ENCODE results near the gene TMEM131.

The TMEM131 gene

DNA sequence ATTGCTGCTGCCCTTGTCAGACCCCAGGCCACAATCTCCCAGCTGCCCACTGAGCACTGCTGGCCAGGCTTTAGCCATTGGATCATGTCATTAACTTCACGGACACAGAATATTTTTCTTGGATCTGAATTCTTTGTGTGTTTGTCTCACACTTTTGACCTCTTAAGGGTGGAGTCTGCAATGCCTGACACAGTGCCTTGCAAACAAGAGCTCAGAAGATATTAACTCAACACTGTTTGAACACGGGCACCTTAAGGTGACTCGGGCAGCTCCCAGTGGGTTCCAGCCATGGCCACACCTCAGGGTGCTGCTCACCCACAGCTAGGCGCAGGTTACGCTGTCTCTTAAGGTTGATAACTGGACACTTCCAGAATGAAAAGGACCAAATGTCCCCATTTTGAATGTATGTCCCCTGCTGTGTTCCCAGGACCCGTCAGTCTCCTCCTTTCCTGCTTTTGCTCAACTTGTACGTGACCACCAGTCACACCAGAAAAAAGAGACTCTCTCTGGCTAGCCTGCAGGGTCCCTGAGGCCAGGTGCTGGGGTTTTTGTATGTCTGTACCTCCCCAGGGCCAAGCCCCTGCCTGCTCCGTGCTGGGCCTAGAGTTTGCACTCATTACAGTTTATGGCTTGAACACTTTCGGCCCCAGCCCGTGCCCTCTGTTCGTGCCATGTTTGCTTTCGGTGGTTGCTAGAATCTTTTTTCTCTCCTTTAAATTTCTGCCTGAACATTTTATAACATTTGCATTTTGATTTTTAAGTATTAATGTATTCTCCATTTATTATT lies 33.4 kb upstream of the TMEM131 start:
- Mint-ChIP-seq H3K4me3 (no peak overlapping the region), H3K27me3 (ENCODE audit: low read depth, poor library complexity) (peaks cover 8% of the 10 kb centered on the region), H3K4me1 (no peaks in the 10 kb centered on the region), H3K36me3 (ENCODE audit: low read depth) (no peaks in the 10 kb centered on the region), H3K27ac (no peak overlapping the region), H3K9me3 (no peaks in the 10 kb centered on the region)
- DNase-seq = no peak
- TF ChIP-seq CTCF (IDR thresholded peaks at IDR 0.05) = no peak

GRCh38 chr2:98028101-98028561 lies 32.4 kb upstream of the TMEM131 start:
- Mint-ChIP-seq H3K27me3 (ENCODE audit: low read depth, poor library complexity) (peaks cover 8% of the 10 kb centered on the region), H3K36me3 (ENCODE audit: low read depth) (no peaks in the 10 kb centered on the region), H3K27ac (no peak overlapping the region), H3K4me1 (no peaks in the 10 kb centered on the region), H3K9me3 (peaks cover 1% of the 10 kb centered on the region), H3K4me3 (no peak overlapping the region)
- no peak for TF ChIP-seq CTCF (IDR thresholded peaks at IDR 0.05)
- no peak for DNase-seq

DNA sequence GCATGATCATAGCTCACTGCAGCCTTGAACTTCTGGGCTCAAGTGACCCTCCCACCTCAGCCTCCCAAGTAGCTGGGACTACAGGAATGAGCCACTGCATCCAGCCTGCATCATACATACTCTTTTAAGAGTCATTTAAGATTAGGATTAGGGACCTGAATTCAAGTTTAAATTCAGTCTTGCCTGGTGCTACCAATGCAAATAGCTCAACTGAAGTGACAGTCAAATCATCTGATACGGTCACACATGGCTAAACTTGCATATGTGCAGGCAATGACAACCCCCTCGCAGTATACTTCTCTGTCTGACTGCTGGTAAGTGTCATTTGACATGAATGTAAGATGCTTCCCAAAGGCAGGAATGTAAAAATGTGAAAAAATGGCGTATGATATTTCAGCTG lies 31.8 kb upstream of the TMEM131 start:
- H3K27ac Mint-ChIP-seq = no peak overlapping the region
- H3K4me3 Mint-ChIP-seq = no peak overlapping the region
- H3K9me3 Mint-ChIP-seq = peaks cover 7% of the 10 kb centered on the region
- no peaks in the 10 kb centered on the region for H3K4me1 Mint-ChIP-seq
- no peak for DNase-seq
- no peaks in the 10 kb centered on the region for H3K36me3 Mint-ChIP-seq (ENCODE audit: low read depth)
- TF ChIP-seq CTCF (IDR thresholded peaks at IDR 0.05) = no peak
- peaks cover 8% of the 10 kb centered on the region for H3K27me3 Mint-ChIP-seq (ENCODE audit: low read depth, poor library complexity)

- Mint-ChIP-seq H3K27ac (no peak overlapping the region), H3K27me3 (ENCODE audit: low read depth, poor library complexity) (peaks cover 6% of the 10 kb centered on the region), H3K9me3 (peaks cover 9% of the 10 kb centered on the region), H3K4me3 (no peak overlapping the region), H3K36me3 (ENCODE audit: low read depth) (no peaks in the 10 kb centered on the region), H3K4me1 (no peaks in the 10 kb centered on the region)
- no peak for TF ChIP-seq CTCF (IDR thresholded peaks at IDR 0.05)
- no peak for DNase-seq
Measured at GRCh38 chr2:98026927-98027522, 31.3 kb upstream of the TMEM131 start.

DNA sequence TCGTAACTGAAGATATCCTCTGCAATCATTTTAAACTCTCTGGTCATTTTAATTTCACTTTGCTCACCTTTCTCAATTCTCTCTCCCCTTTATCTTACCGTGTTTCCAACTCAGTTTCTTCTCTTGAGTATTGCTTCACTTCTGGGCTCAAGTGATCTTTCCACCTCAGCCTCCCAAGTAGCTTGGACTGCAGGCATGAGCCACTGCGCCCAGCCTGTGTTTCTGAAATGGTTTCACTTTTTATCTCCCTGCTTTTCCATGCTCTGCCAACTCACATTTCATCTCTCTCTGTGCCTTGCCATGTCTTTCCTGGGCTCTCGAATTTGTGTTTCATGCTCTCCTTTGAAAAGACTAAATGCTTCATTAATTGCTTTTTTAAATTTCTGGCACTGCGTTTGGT lies 30.5 kb upstream of the TMEM131 start:
- no peaks in the 10 kb centered on the region for H3K36me3 Mint-ChIP-seq (ENCODE audit: low read depth)
- peaks cover 12% of the 10 kb centered on the region for H3K9me3 Mint-ChIP-seq
- H3K4me3 Mint-ChIP-seq = no peak overlapping the region
- no peak for DNase-seq
- H3K4me1 Mint-ChIP-seq = peaks cover 3% of the 10 kb centered on the region
- H3K27ac Mint-ChIP-seq = peak overlapping the region; percentile 4
- no peak for TF ChIP-seq CTCF (IDR thresholded peaks at IDR 0.05)
- peaks cover 6% of the 10 kb centered on the region for H3K27me3 Mint-ChIP-seq (ENCODE audit: low read depth, poor library complexity)

All from nephron progenitor cell (in vitro differentiated cells).